GM19328 (cell line): Measurements from ENCODE around the gene HTT-AS.

Experiments used
- ATAC-seq: cut with Tn5 transposase; IDR thresholded peaks from one replicate; pipeline ENCODE4 v1.9.1; 2021; ENCODE audit warnings: mild to moderate bottlenecking, moderate library complexity; ENCODE audit not compliant: unreplicated experiment

The HTT-AS gene

DNA sequence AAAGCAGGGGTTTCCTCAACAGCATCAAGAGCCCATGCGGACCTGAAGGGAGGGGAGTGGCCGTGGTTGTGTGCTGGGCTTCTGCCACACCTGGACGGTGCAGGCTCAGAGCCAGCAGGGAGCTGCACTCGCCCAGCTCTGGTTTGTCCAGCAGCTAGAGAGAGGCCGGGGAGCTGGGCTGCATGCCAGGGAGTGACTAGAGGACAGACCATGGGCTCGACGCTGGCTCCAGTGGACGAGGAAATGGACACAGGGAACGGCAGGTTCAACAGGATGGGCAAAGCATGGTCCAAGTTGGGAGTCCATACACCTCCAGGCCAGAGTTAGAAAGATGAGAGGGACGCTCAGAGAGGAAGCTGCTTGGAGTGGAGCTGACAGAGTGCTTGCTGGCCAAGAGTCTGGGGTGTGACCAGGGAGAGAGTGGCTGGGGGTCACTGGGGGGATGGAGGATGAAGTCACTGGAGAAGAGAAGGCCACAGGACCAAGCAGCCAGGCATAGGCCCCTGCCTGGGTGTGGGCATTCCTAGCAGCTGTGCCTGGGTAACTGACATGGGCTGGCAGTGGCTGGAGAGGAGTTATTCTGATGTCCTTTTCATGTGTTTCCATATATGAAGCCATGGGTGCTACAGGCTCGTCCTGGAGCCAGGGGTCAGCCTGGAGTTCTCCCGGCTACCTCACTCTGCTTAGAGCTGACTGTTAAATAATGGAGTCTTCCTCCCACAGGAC, 42.8 kb downstream of the HTT-AS start:
- no peak for ATAC-seq

DNA sequence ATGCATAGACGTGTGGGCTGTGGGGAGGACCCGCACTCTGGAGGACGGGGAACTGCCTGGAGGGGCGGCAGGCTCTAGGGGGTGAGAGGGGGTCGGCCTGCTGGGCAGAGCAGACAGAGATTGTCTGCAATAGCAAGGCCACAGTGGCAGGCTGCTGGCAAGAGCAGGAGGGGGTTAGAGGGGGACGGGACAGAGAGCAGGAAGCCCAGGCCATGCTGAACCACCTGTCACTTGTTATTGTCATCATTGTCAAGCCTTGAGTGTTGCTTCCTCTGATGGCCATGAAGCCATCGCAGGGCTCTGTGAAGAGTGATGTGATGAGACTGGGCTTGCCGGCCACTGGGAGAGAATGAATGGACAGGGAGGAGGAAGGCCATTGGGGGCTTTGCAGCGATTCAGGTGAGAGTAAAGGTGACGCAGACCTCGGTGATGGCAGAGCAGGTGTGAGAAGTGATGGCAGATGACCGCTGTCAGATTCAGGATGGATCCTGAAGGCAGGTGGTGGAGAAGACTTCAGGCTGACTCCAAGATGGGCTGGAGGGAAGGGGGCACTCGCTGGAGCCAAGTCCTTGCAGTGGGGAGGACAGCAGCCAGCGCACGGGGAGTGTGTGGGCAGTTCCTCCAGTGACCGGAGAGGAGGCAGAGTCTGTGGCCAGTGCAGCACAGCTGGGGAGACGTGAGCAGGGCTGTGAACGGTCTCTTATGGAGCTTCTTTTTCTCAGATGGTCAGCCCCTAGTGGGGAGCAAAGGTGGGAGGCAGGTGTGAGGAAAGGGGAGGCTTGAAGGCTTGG, 43.6 kb downstream of the HTT-AS start:
- ATAC-seq: no peak

DNA sequence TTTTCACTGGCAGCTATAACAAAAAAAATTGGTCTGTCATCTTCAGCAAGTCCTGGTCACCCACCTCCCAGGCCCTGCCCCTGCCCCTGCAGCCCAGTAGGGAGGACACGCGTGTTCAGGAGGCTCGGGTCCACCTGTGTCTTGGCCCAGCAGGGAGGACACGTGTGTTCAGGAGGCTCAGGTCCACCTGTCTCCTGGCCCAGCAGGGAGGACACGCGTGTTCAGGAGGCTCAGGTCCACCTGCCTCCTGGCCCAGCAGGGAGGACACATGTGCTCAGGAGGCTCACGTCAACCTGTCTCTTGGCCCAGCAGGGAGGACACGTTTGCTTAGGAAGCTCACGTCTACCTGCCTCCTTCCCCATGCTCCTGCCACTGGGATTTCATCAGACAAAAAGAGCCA, 44.9 kb downstream of the HTT-AS start:
- no peak for ATAC-seq

DNA sequence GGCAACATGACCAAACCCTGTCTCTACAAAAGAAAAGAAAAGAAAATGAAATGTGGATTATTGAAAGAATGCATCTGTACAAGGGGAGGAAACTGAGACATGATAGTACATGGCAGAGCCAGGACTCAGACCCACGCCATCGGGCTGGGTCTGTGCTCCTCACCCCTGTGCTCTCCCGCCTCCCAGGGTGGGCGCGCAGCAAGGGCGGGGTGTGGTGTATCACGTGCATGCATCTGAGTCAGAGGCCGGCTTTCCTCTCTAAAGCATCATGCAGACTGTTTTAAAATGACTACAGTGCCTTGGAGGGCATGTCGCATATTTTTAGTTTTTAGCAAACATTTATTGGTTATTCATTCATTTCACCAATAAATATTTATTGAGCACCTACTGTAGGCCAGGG, 47.8 kb downstream of the HTT-AS start:
- ATAC-seq: no peak

DNA sequence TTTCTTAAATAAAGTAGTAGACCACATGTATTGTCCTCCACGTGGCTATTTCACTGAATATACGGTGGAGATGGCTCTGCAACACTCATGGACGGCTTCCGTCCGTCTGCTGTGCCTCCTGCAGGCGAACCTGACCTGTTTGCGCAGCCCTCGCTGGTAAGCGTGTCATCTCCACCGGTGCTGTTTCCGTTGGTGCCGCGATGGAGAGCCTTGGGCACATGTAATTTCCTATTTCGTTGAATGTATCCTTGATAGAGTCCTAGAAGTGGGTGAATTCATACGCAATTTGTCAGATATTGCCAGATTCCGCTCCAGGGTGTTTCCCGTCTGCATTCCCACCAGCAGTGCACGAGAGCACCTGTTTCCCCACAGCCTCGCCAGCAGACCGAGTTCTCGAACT, 48.5 kb downstream of the HTT-AS start:
- ATAC-seq: no peak

DNA sequence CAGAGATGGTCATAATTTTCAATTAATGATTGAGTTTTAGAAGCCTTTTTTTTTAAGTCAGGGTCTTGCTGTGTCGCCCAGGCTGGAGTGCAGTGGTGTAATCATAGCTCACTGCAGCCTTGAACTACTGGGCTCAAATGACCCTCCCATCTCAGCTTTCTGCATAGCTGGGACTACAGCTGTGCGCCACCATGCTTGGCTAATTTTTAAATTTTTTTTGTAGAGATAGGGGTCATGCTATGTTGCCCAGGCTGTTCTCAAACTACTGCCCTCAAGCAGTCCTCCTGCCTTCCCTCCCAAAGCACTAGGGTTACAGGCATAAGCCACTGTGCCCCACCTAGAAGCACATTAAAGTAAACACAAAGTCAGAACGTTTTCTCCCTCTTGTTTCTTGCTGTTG, 51.7 kb downstream of the HTT-AS start:
- no peak for ATAC-seq

DNA sequence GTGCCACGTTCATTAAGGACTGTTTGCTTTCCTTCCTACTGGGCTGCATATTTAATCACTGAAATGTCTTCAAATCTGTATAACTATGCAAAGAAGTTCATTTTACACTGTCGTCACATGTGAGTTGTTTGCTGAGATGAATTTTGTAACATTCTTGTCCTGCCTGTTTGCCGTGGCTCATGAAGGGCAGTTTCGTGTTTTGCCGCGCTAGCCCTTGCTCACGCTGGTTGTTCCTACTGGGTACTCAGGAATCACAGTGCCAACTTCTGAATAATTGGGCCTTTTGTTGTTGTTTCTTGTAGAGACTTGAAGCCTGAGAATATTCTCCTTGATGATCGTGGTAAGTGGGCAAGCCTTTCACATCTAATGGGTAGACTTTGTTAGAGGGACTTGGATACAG, 52.2 kb downstream of the HTT-AS start:
- ATAC-seq: no peak

DNA sequence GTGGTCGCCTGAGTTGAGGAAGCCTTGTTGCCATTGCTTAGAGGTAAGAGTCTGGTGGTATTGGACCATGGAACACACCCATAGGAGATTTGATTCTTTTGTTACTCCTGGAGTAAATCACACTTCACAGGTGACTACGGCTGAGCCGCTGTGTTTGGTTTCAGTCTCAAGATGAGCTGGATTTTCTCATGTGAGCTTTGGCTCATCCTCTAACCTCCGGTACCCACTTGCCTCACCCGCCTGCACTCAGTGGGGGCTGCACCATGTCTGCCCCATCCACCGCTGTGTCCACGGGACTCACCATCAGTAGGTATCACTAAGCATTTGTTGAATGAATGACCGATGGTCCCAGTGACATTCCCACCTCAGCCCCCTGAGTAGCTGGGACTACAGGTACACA, 52.7 kb downstream of the HTT-AS start:
- ATAC-seq: no peak

DNA sequence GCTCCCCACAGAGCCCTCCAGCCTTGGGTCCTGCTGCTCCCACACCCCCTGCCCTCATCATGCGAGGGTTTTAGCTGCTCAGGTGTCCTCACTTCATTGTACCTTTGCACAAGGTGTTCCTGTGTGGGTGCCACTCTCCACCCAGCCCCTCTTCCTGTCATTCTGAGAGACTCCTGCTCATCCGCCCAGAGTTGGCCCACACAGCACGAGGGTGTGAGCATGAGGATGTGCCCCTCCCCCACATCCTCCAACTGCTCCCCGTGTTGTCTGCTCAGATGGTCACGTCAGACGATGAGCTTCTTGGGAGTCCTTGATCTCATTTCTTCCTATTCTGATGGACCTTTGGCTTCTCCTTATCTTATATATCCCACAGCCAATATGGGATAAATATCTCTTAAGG, 53.2 kb downstream of the HTT-AS start:
- no peak for ATAC-seq

DNA sequence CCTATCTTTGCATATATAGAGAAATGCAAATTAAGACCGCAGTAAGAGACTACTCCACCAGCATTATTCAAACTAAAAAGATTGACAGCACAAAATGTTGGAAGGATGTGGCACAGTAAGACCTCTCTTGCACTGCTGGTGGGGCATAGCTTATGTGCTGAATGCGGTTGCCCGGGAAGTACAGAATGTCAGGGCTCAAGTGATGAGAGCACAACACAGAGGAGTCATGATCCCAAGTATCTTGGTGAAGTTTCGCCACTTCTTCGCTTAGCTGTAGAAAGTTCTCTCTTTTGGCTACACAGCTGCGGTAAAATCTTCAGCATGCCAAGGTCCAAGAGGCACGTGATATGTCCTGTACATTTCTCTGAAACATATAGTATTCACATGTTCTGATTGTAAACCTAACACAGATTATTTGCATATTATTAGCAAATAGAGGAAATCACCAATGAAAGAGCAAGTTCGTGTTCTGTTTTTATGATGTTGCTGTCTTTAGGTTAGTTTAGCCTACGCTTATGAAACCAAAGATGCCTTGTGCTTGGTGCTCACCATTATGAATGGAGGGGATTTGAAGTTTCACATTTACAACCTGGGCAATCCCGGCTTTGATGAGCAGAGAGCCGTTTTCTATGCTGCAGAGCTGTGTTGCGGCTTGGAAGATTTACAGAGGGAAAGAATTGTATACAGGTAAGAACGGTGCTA, 55.0 kb downstream of the HTT-AS start:
- ATAC-seq: no peak

DNA sequence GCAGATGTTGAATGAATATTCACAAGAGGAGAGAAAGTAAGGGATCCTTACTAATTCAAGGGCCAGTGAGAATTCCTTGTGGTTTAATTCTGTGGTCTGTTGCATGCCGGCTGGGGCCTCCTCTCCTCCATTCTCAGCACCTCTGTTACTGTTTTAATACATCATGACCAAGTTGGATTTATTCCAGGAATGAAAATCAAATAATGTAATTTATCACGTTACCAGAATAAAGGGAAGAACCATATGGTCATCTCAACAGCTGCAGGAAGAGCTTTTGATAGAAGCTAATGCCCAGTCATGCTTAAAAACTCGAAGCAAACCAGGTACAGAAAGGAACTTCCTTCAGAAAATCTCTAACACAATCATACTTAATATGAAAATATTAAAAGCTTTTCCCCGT, 56.8 kb downstream of the HTT-AS start:
- no peak for ATAC-seq

DNA sequence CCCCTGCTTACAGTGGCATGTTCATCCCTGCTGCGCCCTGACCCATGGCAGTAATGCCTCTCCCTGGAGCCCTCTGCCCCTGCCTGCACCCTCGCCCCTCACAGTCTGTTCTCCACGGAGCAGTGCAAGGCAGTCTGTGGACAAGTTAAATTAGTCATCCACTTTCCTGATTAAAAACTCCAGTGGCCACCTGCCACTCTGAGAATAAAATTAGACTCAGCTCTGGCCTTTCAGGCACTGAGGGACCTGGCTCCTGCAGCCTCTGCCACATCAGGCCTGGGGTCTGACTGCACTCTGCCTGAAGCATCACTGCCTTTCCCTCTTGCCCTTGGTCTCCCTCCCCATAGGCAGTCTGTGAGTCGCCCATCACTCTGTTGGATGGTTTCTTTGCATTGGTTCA, 57.4 kb downstream of the HTT-AS start:
- ATAC-seq: no peak

DNA sequence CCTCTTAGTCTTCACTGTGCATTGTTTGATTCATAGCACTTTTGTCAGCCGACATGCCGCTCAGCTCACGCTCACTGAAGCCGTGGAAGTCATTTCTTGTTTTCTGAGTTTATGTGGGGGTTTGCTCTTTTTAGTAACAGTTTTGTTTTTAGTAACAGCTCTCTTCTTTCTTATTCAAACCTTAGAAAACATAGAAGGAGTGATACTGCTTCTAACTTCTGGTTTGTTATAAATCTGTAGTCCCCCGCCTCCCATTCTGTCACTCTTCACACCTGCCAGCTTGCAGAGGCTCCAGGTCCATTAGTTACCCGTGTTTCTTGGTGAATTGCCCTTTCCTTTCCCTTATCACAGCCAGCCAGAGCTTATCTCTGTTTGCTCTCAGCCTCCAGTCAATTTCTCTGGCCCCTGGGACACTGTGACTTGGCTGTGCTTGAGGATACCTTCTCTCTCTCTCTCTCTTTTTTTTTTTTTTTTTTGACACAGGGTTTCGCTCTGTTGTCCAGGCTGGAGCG, 60.4 kb downstream of the HTT-AS start:
- no peak for ATAC-seq
